HG02642 (cell line): ENCODE data around the gene TOM1.

Experiments
- ATAC-seq: cut with Tn5 transposase; IDR thresholded peaks from one replicate; pipeline ENCODE4 v1.9.1; 2021; ENCODE audit warnings: mild to moderate bottlenecking; ENCODE audit not compliant: unreplicated experiment, poor library complexity

Gene TOM1

DNA sequence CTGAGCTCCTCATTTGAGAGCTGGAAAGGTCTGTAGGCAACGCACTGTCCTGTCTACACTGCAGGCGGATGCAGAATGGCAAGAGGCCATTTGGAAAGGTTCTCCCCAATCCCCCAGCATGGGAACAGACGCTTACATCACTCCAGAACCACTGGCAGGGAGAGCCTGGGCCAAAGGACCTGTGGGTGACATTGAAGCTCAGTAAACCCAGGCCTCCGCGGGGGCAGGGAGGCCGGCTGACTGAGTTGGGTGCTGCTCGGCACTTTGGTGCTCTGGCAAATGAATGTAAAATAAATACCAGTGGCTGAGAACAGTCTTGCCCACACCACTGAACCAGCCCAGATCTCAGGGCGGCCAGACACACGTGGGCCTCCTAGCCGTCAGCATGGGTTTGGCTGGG lies 22.4 kb downstream of the TOM1 start:
- ATAC-seq, result no peak

DNA sequence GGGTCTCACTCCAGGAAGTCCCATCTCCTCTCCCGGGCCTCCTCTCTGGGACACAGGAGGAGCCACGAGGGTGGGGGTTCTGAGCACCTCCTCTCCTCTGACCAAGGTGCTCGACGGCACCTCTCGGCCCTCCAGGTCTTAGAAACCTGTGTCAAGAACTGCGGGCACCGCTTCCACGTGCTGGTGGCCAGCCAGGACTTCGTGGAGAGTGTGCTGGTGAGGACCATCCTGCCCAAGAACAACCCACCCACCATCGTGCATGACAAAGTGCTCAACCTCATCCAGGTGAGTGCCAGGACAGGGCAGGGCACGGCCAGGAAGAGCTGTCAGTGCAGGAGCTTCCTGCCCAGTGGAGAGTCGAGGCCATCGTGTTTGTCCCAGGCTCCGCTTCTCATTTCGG lies 23.2 kb downstream of the TOM1 start:
- no peak for ATAC-seq

DNA sequence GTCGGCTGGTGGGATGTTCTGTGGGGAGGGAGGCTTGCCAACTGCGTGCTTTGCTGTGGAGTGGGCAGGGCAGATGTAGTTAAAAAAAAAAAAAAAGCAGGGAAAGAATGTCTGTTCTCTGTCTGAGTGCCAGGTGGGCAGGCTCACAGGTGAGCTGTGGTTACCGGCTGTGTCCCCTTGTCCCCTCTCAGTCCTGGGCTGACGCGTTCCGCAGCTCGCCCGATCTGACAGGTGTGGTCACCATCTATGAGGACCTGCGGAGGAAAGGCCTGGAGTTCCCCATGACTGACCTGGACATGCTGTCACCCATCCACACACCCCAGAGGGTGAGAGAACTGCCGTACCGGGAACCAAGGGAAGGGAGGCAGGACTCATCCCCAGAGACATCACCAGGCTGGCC lies 23.6 kb downstream of the TOM1 start:
- ATAC-seq, result no peak

- ATAC-seq, result no peak
Observed at GRCh38 chr22:35324067-35324466, 24.4 kb downstream of the TOM1 start.

GRCh38 chr22:35324762-35325161 lies 25.1 kb downstream of the TOM1 start:
- ATAC-seq, result no peak

- ATAC-seq, result no peak
Observed at GRCh38 chr22:35325209-35325608, 25.5 kb downstream of the TOM1 start.

- ATAC-seq, result no peak
Observed at GRCh38 chr22:35326854-35327562, 27.3 kb downstream of the TOM1 start.

- no peak for ATAC-seq
Observed at GRCh38 chr22:35327690-35328471, 28.2 kb downstream of the TOM1 start.

GRCh38 chr22:35328472-35328885 lies 28.8 kb downstream of the TOM1 start:
- no peak for ATAC-seq

GRCh38 chr22:35329114-35329847 lies 29.6 kb downstream of the TOM1 start:
- no peak for ATAC-seq

DNA sequence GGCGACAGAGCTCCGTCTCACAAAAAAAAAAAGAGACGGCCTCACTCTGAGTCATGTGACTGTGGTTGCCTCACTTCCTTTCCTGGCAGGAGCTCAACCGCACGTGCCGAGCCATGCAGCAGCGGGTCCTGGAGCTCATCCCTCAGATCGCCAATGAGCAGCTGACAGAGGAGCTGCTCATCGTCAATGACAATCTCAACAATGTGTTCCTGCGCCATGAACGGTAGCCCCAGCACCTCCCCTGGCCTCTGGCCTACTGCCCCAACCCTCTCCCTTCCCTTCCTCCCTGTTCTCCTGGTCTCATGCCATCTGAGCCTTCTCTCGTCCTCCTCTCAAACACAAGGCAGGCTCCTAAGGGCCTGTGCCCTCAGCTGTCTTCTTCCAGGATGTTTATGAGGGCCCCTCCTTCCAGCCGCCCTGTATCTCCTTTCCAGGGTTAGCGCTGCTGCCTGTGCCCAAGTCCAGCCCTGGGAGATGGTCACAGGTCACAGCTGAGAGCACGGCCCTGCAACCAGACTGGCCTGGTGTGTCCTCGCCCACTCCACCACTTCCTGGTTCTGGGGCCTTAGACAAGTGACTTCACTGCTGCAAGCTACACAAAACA lies 30.7 kb downstream of the TOM1 start:
- no peak for ATAC-seq

GRCh38 chr22:35332278-35332677 lies 32.6 kb downstream of the TOM1 start:
- ATAC-seq, result no peak

DNA sequence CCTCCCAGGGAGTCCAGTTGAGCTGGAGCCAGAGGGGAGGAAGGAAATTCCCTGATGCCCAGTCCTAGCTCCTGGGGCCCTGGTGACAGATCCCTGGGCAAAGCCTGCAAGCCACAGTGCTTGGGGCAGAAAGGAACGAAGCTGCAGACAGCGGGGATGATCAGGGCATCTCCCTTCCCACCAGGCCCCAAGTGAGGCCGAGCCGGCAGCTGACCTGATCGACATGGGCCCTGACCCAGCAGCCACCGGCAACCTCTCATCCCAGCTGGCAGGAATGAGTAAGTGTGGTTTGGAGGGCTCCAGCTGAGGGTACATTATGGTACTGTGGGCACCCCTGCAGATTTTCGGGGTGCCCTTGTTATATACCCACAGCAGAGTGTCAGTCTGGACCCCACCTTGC lies 33.5 kb downstream of the TOM1 start:
- no peak for ATAC-seq

DNA sequence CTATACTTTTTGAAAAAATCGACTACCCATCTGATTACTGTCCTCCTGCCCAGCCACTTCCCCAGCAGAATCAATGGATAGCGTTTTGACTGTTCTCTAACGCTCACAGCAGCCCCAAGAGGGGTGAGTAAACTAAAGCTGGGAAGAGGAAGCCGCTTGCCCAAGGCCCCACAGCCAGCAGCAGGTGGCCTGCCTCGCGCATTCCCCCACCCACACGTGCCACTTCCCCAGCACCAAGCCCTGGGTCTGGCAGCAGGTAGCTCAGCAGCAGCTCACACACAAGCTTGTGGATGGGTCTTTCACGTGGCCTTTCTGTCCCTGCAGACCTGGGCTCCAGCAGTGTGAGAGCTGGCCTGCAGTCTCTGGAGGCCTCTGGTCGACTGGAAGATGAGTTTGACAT lies 34.3 kb downstream of the TOM1 start:
- ATAC-seq, result no peak

DNA sequence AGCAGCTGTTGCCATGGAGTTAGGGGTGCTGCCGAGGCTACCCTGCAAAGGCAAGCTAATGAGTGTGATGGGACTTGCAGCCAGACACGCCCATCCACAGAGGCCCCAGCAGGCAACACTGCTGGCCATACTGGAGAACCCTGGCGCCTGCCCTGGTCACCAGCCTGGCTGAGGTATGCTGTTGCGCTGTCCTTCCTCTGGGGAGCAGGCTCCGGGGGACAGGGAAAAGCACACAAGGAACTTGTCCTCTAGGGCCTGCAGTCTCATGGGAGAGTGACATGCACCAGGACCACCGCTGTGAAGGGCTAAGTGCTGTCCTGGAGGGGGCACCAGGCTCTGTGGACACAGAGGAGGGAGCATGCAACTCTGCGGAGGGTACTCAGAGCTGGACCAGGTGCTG lies 35.8 kb downstream of the TOM1 start:
- no peak for ATAC-seq

- no peak for ATAC-seq
Observed at GRCh38 chr22:35335936-35336781, 36.5 kb downstream of the TOM1 start.

DNA sequence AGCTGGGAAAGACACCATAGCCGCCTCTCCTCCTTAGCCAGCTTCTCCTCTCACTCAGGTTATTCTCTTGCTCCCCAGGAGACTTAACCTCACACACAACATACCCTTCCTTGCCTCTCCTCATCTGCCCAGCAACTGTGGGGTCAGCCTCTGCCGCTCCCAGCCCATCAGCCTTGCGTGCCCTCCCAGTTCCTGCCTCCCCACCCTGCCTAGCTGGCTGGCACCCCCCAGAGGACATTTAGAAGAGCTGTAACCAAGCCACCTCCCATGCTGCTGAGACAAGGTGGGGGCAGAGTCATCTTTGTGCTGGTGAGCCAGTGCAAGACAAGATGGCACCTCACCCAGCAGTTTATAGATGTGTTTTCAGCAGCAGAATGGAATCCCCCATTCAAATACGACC lies 38.2 kb downstream of the TOM1 start:
- ATAC-seq, result no peak

- ATAC-seq, result no peak
Observed at GRCh38 chr22:35341090-35341874, 41.6 kb downstream of the TOM1 start.

DNA sequence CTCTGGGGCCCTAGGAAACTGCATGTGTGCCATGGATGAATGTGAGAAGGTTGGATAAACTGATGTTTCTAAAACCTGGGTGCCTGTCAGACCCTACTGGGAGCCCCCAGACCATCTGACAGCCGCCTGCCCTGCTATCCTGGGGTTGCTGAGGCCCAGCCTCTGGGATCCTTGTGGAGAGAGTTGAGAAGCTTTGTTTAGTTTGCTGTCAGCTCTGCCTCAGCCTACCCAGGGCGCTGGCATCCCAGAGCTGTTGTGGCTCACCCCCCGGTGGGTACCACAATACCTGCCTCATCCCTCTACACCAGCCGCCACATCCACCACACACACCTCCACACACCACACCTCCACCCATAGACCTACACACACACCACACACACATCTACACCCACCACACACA lies 42.7 kb downstream of the TOM1 start:
- no peak for ATAC-seq
